Pancreas (tissue), 10 donors: Measurements from ENCODE around the gene ABCA3. TPM values are rescaled to one million over a fixed set of nuclear protein-coding genes. Genes with fewer than 3 reads are reported as not detected.

Experiments used
- ATAC-seq, 4 donors: fragments of 200-7000 bp; cut with Tn5 transposase; one replicate each; pipeline versions ENCODE4 v1.8.0 to v1.9.1; 2020; ENCODE audit warnings: mild to moderate bottlenecking in 4 of 4, moderate library complexity in 4 of 4
- DNase-seq, 6 donors: peaks; one replicate each; pipeline ENCODE4 v3.0.0-alpha.2; 2020
- FAIRE-seq: peaks from 2 replicates; lab custom pipeline; 2012; peaks lifted over from hg19 to GRCh38; lab: Jason Lieb, UNC
- H3K27ac ChIP-seq, 4 donors: fragments of 200-600 bp; sonication (generic); 1 replicate in 3 of 4; 2 replicates in 1 of 4; pipeline versions ENCODE4 v1.5.0 to v1.8.0; 2020
- H3K27me3 ChIP-seq, 4 donors: fragments of 200-600 bp; one replicate each; pipeline ENCODE4 v1.8.0; 2021
- H3K36me3 ChIP-seq, 3 donors: fragments of 200-600 bp; sonication (generic) in 1 of 3; one replicate each; pipeline versions ENCODE4 v1.5.0 to v1.8.0; 2020 to 2021
- H3K4me1 ChIP-seq, 3 donors: fragments of 200-600 bp; one replicate each; pipeline ENCODE4 v1.8.0; 2021
- H3K4me3 ChIP-seq, 4 donors: fragments of 200-600 bp; sonication (generic) in 2 of 4; one replicate each; pipeline versions ENCODE4 v1.5.0 to v1.8.0; 2020 to 2021
- H3K9me3 ChIP-seq, 4 donors: fragments of 200-600 bp; one replicate each; pipeline ENCODE4 v1.8.0; 2021
- WGBS, 2 donors: extraction: QIAGEN DNeasy Blood & Tissue Kit; methylation state at CpG; one replicate each; pipeline ENCODE4 v1.1.7; 2013; 5-methylcytosine and 5-hydroxymethylcytosine counted together
- intact Hi-C, 3 donors: fragments of 100-400 bp; cut with DNase I; formaldehyde crosslinking; loops; one replicate each; pipeline versions ENCODE4 v1.11.1 to v1.14.2; 2022
- polyA plus RNA-seq, 2 donors: library from polyadenylated mRNA; stranded (reverse); fragments of 200-250 nt; gene quantifications; one replicate each; pipeline ENCODE4 v1.2.3, GENCODE V29; 2013
- total RNA-seq, 6 donors: library from RNA; stranded (reverse); fragmentation: NEBNext Ultra II Directional in 4 of 6; extraction: Animal tissue kit (Norgen Biotek cat#: 25700) in 4 of 6; gene quantifications; one replicate each; pipeline versions ENCODE4 v1.2.1 to v1.2.4, GENCODE V29; 2021 to 2023
- TF ChIP-seq, protein P1 (sequence below), 4 donors: fragments of 200-600 bp; sonication (generic) in 3 of 4; IDR thresholded peaks; one replicate each; pipeline versions ENCODE4 v1.5.0 to v1.8.0; 2021; ENCODE audit warnings: antibody characterized with exemption in 4 of 4
- donor health status: healthy with polysubstance abuse.
- donor health status: DM: no; HTN: no; CAD: no; lungs with moderate emphysema.
- donor health status: DM: no; HTN: no; CAD: no.
- donor health status: control.
- donor health status: control.
- donor health status: Bipolar disorder and iron deficiency.
- donor health status: DM: yes; HTN: yes; CAD: no.
- donor health status: DM: no; HTN: no; CAD: no.
- donor health status: DM: no; HTN: no; CAD: no.
- donor health status: DM: yes; HTN: yes; CAD: no.

ABCA3 gene
- total and polyA plus RNA-seq, 8 donors, result 12.7 to 26.5 (median 18.0) TPM

DNA sequence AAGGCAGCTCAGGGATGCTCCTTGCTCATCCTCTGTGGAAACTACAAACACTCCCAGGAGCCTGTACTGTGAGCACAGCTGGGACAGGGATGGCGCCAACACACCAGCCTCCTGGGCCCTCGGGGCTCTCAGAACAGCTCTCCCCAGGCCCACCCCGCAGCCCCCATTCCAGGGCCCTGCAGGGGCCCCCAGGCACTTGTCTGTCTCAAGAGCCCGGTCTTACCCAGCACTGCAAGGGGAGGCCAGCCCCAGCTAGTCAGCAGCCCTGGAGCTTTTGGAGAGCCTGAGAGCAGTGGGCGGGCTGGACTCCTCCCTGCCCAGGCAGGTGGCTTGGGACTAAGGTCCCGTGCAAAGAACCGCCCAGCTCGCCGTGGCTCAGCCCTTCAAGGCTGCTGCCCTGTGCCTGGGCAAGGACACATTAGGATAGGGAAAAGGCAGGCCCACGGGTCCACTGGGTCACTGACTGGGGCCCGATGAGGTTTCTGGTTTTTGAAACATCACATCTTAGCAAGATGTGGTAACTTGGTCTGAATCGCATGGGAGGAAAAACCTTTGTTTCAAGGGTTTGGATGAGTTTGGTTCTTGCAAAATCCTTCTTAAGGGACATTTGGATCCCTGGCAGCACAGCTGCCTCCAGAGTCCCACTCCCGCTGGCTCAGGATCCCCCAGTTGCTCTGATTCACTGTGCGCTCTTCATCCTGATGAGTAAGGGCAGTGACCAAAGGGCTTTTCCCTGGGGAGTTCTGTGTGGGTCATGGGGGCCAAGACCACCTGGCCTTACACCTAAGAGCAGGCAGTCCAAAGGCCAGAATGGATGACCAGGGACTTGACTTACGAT, 101.5 kb downstream of the ABCA3 start:
- H3K9me3 ChIP-seq, result no peaks in the 10 kb centered on the region
- H3K36me3 ChIP-seq, result peaks cover 0 to 27% (median 10%) of the 10 kb centered on the region in 3 donors
- ATAC-seq (peak in 2 of 4 donors; percentile 5 to 8), FAIRE-seq (no peak), DNase-seq (peak in 2 of 6 donors; percentile 25 to 76)
- H3K4me1 ChIP-seq, result peaks cover 0 to 6% (median 0%) of the 10 kb centered on the region in 3 donors
- H3K27ac ChIP-seq, result no peak overlapping the region
- TF ChIP-seq, protein P1, sequence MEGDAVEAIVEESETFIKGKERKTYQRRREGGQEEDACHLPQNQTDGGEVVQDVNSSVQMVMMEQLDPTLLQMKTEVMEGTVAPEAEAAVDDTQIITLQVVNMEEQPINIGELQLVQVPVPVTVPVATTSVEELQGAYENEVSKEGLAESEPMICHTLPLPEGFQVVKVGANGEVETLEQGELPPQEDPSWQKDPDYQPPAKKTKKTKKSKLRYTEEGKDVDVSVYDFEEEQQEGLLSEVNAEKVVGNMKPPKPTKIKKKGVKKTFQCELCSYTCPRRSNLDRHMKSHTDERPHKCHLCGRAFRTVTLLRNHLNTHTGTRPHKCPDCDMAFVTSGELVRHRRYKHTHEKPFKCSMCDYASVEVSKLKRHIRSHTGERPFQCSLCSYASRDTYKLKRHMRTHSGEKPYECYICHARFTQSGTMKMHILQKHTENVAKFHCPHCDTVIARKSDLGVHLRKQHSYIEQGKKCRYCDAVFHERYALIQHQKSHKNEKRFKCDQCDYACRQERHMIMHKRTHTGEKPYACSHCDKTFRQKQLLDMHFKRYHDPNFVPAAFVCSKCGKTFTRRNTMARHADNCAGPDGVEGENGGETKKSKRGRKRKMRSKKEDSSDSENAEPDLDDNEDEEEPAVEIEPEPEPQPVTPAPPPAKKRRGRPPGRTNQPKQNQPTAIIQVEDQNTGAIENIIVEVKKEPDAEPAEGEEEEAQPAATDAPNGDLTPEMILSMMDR (IDR thresholded peaks at IDR 0.05), result no peak
- WGBS, 2 donors, result 63 to 65% methylated on average over 14 to 15 of the region's 15 CpGs
- intact Hi-C loops, result no loop called here
- no peak overlapping the region for H3K4me3 ChIP-seq
- H3K27me3 ChIP-seq, result no peaks in the 10 kb centered on the region

DNA sequence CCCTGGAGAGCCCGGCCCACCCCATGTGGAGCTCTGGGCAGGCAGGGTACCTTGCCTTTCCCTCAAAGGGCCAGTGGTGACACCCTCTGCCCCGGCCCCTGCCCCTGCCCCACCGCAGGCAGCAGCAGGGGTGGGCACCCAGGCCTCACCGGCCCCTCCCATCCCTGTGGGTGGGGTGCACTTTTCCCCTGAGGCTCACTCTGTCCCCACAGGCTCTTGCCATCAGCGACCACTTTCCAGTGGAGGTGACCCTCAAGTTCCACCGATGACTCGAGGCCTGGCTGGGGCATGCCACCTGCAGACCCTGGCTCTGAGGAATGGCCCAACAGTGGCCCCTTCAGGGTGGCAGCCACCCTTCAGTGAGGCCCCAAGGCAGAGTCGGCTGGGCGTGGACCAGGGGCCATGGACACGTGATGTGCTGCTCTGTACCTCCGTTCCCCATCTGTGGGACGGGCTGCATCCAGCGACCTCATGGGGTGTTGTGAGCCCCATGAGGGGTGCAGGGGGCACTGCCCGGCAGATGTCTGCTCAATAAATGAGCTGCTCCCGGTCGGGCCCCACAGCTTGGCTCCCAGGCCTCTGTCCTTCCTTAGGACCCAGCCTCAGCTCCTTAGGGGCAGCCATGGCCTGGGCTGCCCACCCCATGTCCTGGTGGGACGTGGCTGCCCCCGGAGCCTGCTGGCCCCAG, 102.2 kb downstream of the ABCA3 start:
- TF ChIP-seq, protein P1 (IDR thresholded peaks at IDR 0.05), result no peak
- FAIRE-seq (no peak), DNase-seq (peak in 2 of 6 donors; percentile 40 to 64), ATAC-seq (peak in 3 of 4 donors; percentile 4 to 13 (median 7))
- intact Hi-C loops, result no loop called here
- Histone ChIP-seq H3K4me1 (peaks cover 0 to 6% (median 0%) of the 10 kb centered on the region in 3 donors), H3K36me3 (peaks cover 4 to 24% (median 16%) of the 10 kb centered on the region in 3 donors), H3K27ac (no peak overlapping the region), H3K27me3 (no peaks in the 10 kb centered on the region), H3K4me3 (no peak overlapping the region), H3K9me3 (no peaks in the 10 kb centered on the region)
- 46 to 51% methylated on average over 15 to 18 of the region's 18 CpGs for WGBS, 2 donors

DNA sequence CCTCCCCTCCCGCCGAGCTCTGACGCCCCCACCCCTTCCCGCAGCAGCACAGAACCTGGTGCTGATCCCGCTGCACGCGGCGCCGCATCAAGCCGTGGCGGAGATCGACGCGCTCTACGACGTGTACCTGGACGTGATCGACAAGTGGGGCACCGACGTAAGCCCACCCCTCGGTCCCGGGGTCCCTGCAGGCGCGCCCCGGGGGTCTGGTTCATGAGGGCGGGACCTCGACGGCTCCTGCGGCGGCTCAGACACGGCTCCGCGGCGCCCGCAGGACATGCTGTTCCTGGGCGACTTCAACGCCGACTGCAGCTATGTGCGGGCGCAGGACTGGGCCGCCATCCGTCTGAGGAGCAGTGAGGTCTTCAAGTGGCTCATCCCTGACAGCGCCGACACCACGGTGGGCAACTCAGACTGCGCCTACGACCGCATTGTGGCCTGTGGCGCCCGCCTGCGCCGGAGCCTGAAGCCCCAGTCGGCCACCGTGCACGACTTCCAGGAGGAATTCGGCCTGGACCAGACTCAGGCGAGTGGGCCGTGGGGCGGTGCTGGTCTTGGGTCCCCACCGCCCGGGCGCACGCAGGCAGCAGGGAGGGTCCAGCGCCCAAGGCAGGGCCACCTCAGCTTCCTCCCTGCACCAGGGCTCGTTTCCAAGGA, 102.9 kb downstream of the ABCA3 start:
- Histone ChIP-seq H3K27ac (no peak overlapping the region), H3K4me1 (peaks cover 0 to 6% (median 0%) of the 10 kb centered on the region in 3 donors), H3K9me3 (no peaks in the 10 kb centered on the region), H3K27me3 (no peaks in the 10 kb centered on the region), H3K36me3 (peaks cover 4 to 23% (median 21%) of the 10 kb centered on the region in 3 donors), H3K4me3 (no peak overlapping the region)
- DNase-seq (peak in 1 of 6 donors; percentile 76), ATAC-seq (peak in 3 of 4 donors; percentile 4 to 24 (median 9)), FAIRE-seq (no peak)
- WGBS, 2 donors, result 27 to 35% methylated on average over 60 to 65 of the region's 65 CpGs
- intact Hi-C loops, result no loop called here
- TF ChIP-seq, protein P1 (IDR thresholded peaks at IDR 0.05), result no peak

DNA sequence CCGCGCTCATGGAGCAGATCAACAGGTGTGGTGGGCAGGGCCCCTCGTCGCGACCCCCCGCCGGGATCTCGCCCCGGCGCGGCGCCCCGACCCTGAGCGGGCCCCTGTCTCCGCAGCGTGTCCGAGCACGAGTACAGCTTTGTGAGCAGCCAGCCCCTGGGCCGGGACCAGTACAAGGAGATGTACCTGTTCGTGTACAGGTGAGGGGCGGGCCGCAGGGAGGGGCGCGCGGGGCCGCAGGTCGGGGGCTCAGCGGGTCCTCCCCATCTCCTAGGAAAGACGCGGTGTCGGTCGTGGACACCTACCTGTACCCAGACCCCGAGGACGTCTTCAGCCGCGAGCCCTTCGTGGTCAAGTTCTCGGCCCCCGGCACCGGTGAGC, 103.4 kb downstream of the ABCA3 start:
- no peak for FAIRE-seq
- intact Hi-C loops, result no loop called here
- TF ChIP-seq, protein P1 (IDR thresholded peaks at IDR 0.05), result no peak
- Histone ChIP-seq H3K36me3 (peaks cover 4 to 28% (median 25%) of the 10 kb centered on the region in 3 donors), H3K4me3 (peak overlapping the region in 1 of 4 donors; percentile 25), H3K27me3 (no peaks in the 10 kb centered on the region), H3K27ac (no peak overlapping the region), H3K4me1 (peaks cover 0 to 6% (median 0%) of the 10 kb centered on the region in 3 donors), H3K9me3 (no peaks in the 10 kb centered on the region)
- peak in 1 of 4 donors; percentile 2 for ATAC-seq
- 13 to 24% methylated on average over 28 to 40 of the region's 40 CpGs for WGBS, 2 donors
- peak in 2 of 6 donors; percentile 40 to 82 for DNase-seq
